ENCODE data around the gene PRKAG3. TPM values are rescaled to one million over a fixed set of nuclear protein-coding genes. Genes with fewer than 3 reads are reported as not detected.

PRKAG3 gene
- total and polyA plus RNA-seq, 8 donors = not detected

GRCh38 chr2:218839888-218840287, 8.3 kb upstream of the PRKAG3 start:
- TF ChIP-seq EP300 (IDR thresholded peaks at IDR 0.05) (no peak), POLR2A (IDR thresholded peaks at IDR 0.05) (no peak), POLR2AphosphoS5 (IDR thresholded peaks at IDR 0.05) (no peak), CTCF (IDR thresholded peaks at IDR 0.05) (no peak)
- Histone ChIP-seq H3K27ac (no peak overlapping the region), H3K4me3 (no peak overlapping the region), H3K27me3 (peaks cover 0 to 26% (median 0%) of the 10 kb centered on the region in 3 donors), H3K36me3 (no peaks in the 10 kb centered on the region), H3K9me3 (peaks cover 0 to 13% (median 9%) of the 10 kb centered on the region in 4 donors), H3K4me1 (no peaks in the 10 kb centered on the region)
- DNase-seq = no peak
- intact Hi-C loops (cut with DNase I; ENCODE audit: low total_unique reads) = loop anchor here (10.0 kb wide), 1 partner anchor 115 kb away; no protein-coding TSS in a partner anchor
- 84 to 95% (median 87%) methylated on average over 1 of the region's 1 CpG for WGBS, 5 donors

GRCh38 chr2:218839430-218839829, 7.8 kb upstream of the PRKAG3 start:
- H3K4me1 ChIP-seq = no peaks in the 10 kb centered on the region
- no peak for DNase-seq
- H3K27me3 ChIP-seq = peaks cover 0 to 31% (median 0%) of the 10 kb centered on the region in 3 donors
- no peak overlapping the region for H3K4me3 ChIP-seq
- no peak overlapping the region for H3K27ac ChIP-seq
- H3K36me3 ChIP-seq = no peaks in the 10 kb centered on the region
- intact Hi-C loops (cut with DNase I; ENCODE audit: low total_unique reads) = loop anchor here (10.0 kb wide), 1 partner anchor 115 kb away; no protein-coding TSS in a partner anchor
- no peak for TF ChIP-seq POLR2AphosphoS5 (IDR thresholded peaks at IDR 0.05)
- no peak for TF ChIP-seq POLR2A (IDR thresholded peaks at IDR 0.05)
- no peak for TF ChIP-seq EP300 (IDR thresholded peaks at IDR 0.05)
- TF ChIP-seq CTCF (IDR thresholded peaks at IDR 0.05) = no peak
- peaks cover 0 to 13% (median 9%) of the 10 kb centered on the region in 4 donors for H3K9me3 ChIP-seq
- 70 to 79% (median 75%) methylated on average over 4 of the region's 4 CpGs for WGBS, 5 donors

- peaks cover 0 to 13% (median 9%) of the 10 kb centered on the region in 4 donors for H3K9me3 ChIP-seq
- intact Hi-C loops (cut with DNase I; ENCODE audit: low total_unique reads) = loop anchor here (10.0 kb wide), 1 partner anchor 113 kb away; no protein-coding TSS in a partner anchor
- H3K27ac ChIP-seq = no peak overlapping the region
- H3K27me3 ChIP-seq = peaks cover 0 to 39% (median 0%) of the 10 kb centered on the region in 3 donors
- H3K4me3 ChIP-seq = no peak overlapping the region
- no peak for DNase-seq
- H3K36me3 ChIP-seq = no peaks in the 10 kb centered on the region
- H3K4me1 ChIP-seq = peaks cover 0 to 11% (median 3%) of the 10 kb centered on the region in 4 donors
- WGBS, 5 donors = 33 to 74% (median 62%) methylated on average over 2 of the region's 2 CpGs
- TF ChIP-seq POLR2A (IDR thresholded peaks at IDR 0.05) (no peak), EP300 (IDR thresholded peaks at IDR 0.05) (no peak), POLR2AphosphoS5 (IDR thresholded peaks at IDR 0.05) (no peak), CTCF (IDR thresholded peaks at IDR 0.05) (no peak)
Observed at GRCh38 chr2:218837495-218837894, 5.9 kb upstream of the PRKAG3 start.

GRCh38 chr2:218834685-218835084, 3.1 kb upstream of the PRKAG3 start:
- Histone ChIP-seq H3K36me3 (no peaks in the 10 kb centered on the region), H3K4me3 (no peak overlapping the region), H3K4me1 (peaks cover 0 to 11% (median 3%) of the 10 kb centered on the region in 4 donors), H3K27ac (no peak overlapping the region), H3K9me3 (peaks cover 0 to 13% (median 9%) of the 10 kb centered on the region in 4 donors), H3K27me3 (peaks cover 0 to 56% (median 0%) of the 10 kb centered on the region in 3 donors)
- TF ChIP-seq POLR2AphosphoS5 (IDR thresholded peaks at IDR 0.05) = no peak
- no peak for TF ChIP-seq POLR2A (IDR thresholded peaks at IDR 0.05)
- TF ChIP-seq CTCF (IDR thresholded peaks at IDR 0.05) = no peak
- TF ChIP-seq EP300 (IDR thresholded peaks at IDR 0.05) = no peak
- intact Hi-C loops (cut with DNase I; ENCODE audit: low total_unique reads) = loop anchor here (10.0 kb wide), 1 partner anchor 110 kb away; no protein-coding TSS in a partner anchor
- DNase-seq = no peak
- 65 to 77% (median 72%) methylated on average over 4 of the region's 4 CpGs for WGBS, 5 donors
